ENCODE data around the gene SSR1.

GRCh38 chr6:7261032-7261841 is 51.8 kb downstream of the SSR1 start:
- TF ChIP-seq, protein P1, sequence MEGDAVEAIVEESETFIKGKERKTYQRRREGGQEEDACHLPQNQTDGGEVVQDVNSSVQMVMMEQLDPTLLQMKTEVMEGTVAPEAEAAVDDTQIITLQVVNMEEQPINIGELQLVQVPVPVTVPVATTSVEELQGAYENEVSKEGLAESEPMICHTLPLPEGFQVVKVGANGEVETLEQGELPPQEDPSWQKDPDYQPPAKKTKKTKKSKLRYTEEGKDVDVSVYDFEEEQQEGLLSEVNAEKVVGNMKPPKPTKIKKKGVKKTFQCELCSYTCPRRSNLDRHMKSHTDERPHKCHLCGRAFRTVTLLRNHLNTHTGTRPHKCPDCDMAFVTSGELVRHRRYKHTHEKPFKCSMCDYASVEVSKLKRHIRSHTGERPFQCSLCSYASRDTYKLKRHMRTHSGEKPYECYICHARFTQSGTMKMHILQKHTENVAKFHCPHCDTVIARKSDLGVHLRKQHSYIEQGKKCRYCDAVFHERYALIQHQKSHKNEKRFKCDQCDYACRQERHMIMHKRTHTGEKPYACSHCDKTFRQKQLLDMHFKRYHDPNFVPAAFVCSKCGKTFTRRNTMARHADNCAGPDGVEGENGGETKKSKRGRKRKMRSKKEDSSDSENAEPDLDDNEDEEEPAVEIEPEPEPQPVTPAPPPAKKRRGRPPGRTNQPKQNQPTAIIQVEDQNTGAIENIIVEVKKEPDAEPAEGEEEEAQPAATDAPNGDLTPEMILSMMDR (conservative IDR thresholded peaks at IDR 0.05 in 1 of 2, IDR thresholded peaks at IDR 0.05 in 1 of 2; ENCODE audit: low read depth in 1 of 2, low read length in 2 of 2) = no peak
- TF ChIP-seq EZH2 (IDR thresholded peaks at IDR 0.05; ENCODE audit: low read length, missing control alignments) = no peak
